ENCODE data around the gene OFD1. TPM values are rescaled to one million over a fixed set of nuclear protein-coding genes. Genes with fewer than 3 reads are reported as not detected.

The OFD1 gene
- total RNA-seq, 2 donors from 2014 or later = 25.9 to 29.7 TPM

DNA sequence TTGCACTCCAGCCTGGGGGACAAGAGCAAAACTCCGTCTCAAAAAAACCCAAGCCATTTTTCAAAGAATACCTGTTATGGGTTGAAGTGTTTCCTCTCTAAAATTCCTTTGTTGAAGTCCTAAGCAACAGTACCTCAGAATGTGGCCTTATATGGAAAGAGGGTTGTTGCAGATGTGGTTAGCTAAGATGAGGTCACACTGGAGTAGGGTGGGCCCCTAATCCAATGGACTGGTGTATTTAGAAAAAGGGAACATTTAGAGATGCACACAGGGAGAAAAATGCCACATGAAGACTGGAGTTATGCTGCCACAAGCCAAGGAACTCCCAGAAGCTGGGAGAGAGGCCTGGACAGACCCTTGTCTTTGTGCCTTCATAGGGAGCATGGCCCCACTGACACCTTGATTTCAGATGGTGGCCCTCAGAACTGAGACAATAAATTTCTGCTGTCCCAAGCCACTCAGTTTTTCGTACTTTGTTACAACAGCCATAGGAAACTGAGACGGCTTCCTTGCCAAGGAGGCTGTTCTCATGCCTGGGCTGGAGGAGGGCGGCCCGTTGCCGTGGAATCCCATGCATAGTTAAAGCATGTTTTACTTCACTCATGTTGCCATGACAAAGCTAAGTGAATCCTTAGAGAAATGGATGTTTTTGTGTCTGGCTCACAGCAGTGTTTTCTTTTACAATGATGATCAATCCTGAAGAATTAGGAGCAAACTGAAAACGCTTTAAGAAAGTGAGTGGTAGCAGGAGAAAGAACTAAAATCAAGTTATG is 16.7 kb upstream of the OFD1 start:
- 50 to 93% methylated on average over 1 to 6 of the region's 7 CpGs for WGBS, 2 experiments (ENCODE audit: insufficient coverage in 1 of 2, insufficient read length in 1 of 2)
- Histone ChIP-seq H3K4me3 (ENCODE audit: low read length) (no peak overlapping the region), H3K27ac (ENCODE audit: low read depth, low read length) (peak overlapping the region; percentile 95), H3K9me3 (ENCODE audit: control insufficient read depth, low read length) (no peaks in the 10 kb centered on the region), H3K36me3 (ENCODE audit: control insufficient read depth, insufficient read depth, low read length) (peaks cover 32% of the 10 kb centered on the region), H3K27me3 (ENCODE audit: control insufficient read depth, insufficient read depth, low read length, poor library complexity, severe bottlenecking) (no peaks in the 10 kb centered on the region), H3K9ac (ENCODE audit: extremely low read depth, low read length, poor library complexity, severe bottlenecking) (no peak overlapping the region), H3K4me1 (ENCODE audit: control insufficient read depth, insufficient read depth, low read length) (no peaks in the 10 kb centered on the region)
- H3K4me3 Mint-ChIP-seq = no peak overlapping the region
- peaks cover 47% of the 10 kb centered on the region for H3K9me3 Mint-ChIP-seq
- no peak overlapping the region for H3K27ac Mint-ChIP-seq
- H3K36me3 Mint-ChIP-seq (ENCODE audit: low read depth) = peaks cover 29% of the 10 kb centered on the region
- H3K27me3 Mint-ChIP-seq (ENCODE audit: insufficient read depth) = no peaks in the 10 kb centered on the region
- no peak for DNase-seq
- TF ChIP-seq, protein P1, sequence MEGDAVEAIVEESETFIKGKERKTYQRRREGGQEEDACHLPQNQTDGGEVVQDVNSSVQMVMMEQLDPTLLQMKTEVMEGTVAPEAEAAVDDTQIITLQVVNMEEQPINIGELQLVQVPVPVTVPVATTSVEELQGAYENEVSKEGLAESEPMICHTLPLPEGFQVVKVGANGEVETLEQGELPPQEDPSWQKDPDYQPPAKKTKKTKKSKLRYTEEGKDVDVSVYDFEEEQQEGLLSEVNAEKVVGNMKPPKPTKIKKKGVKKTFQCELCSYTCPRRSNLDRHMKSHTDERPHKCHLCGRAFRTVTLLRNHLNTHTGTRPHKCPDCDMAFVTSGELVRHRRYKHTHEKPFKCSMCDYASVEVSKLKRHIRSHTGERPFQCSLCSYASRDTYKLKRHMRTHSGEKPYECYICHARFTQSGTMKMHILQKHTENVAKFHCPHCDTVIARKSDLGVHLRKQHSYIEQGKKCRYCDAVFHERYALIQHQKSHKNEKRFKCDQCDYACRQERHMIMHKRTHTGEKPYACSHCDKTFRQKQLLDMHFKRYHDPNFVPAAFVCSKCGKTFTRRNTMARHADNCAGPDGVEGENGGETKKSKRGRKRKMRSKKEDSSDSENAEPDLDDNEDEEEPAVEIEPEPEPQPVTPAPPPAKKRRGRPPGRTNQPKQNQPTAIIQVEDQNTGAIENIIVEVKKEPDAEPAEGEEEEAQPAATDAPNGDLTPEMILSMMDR (conservative IDR thresholded peaks at IDR 0.05) = no peak
- no peaks in the 10 kb centered on the region for H3K4me1 Mint-ChIP-seq

DNA sequence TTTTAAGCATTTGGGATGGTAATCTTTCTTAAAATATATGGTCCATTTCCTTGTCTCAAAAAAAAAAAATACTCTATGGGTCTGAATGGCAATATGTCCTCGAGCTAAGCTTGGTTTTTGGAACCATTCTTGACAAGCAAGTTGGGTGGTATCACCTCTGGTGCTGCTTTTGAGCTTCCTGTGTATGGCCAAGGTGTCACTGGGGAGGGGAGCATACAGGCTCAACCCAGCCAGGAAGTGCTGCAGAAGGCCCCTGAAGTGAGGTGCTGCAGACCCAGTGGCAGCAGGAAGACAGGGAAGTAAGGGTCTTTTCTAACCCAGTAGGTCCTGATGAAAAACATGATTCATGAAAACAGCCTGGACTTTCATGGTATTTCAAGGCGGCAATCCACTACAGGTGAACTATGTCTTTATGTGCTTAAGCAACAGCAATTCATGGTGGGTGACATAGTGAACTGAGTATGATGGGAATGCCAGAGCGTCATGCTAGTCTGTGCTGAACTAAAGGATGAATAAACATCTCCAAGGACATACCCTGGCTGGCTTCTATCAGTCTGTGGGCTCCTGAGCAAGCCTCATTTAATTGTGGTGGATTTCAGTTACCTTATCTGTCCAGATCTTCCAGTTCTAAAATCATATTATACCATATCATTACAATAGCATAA is 15.2 kb upstream of the OFD1 start:
- H3K27ac Mint-ChIP-seq = no peak overlapping the region
- no peaks in the 10 kb centered on the region for H3K27me3 Mint-ChIP-seq (ENCODE audit: insufficient read depth)
- H3K27ac ChIP-seq (ENCODE audit: low read depth, low read length) = no peak overlapping the region
- H3K9me3 ChIP-seq (ENCODE audit: control insufficient read depth, low read length) = no peaks in the 10 kb centered on the region
- H3K4me1 Mint-ChIP-seq = no peaks in the 10 kb centered on the region
- no peak overlapping the region for H3K4me3 ChIP-seq (ENCODE audit: low read length)
- WGBS, 2 experiments (ENCODE audit: insufficient coverage in 1 of 2, insufficient read length in 1 of 2) = 67 to 90% methylated on average over 1 to 2 of the region's 3 CpGs
- H3K9me3 Mint-ChIP-seq = peaks cover 59% of the 10 kb centered on the region
- peaks cover 36% of the 10 kb centered on the region for H3K36me3 Mint-ChIP-seq (ENCODE audit: low read depth)
- no peak for DNase-seq
- H3K27me3 ChIP-seq (ENCODE audit: control insufficient read depth, insufficient read depth, low read length, poor library complexity, severe bottlenecking) = no peaks in the 10 kb centered on the region
- no peak overlapping the region for H3K9ac ChIP-seq (ENCODE audit: extremely low read depth, low read length, poor library complexity, severe bottlenecking)
- TF ChIP-seq, protein P1 (conservative IDR thresholded peaks at IDR 0.05) = no peak
- H3K36me3 ChIP-seq (ENCODE audit: control insufficient read depth, insufficient read depth, low read length) = peaks cover 30% of the 10 kb centered on the region
- H3K4me3 Mint-ChIP-seq = no peak overlapping the region
- no peaks in the 10 kb centered on the region for H3K4me1 ChIP-seq (ENCODE audit: control insufficient read depth, insufficient read depth, low read length)

DNA sequence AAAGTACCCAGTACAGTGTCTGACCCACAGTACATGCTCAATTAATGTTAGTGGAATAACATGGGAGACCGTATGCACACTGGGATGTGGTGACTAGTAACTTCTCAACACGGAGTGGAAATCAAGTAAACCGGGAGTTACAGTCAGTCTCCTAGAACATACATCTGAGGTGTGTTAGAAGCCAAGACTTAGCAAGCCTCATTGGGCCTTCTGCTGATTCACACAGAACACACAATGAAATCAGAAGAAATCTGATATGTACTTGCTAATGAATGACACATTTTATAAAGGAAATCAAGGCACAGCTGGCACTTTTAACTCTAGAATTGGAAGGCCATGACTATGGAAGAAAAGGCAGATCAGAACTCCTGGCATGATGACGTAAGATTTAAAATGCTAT is 13.2 kb upstream of the OFD1 start:
- Histone ChIP-seq H3K36me3 (ENCODE audit: control insufficient read depth, insufficient read depth, low read length) (peaks cover 17% of the 10 kb centered on the region), H3K4me3 (ENCODE audit: low read length) (no peak overlapping the region), H3K4me1 (ENCODE audit: control insufficient read depth, insufficient read depth, low read length) (no peaks in the 10 kb centered on the region), H3K9ac (ENCODE audit: extremely low read depth, low read length, poor library complexity, severe bottlenecking) (no peak overlapping the region), H3K9me3 (ENCODE audit: control insufficient read depth, low read length) (no peaks in the 10 kb centered on the region), H3K27ac (ENCODE audit: low read depth, low read length) (no peak overlapping the region), H3K27me3 (ENCODE audit: control insufficient read depth, insufficient read depth, low read length, poor library complexity, severe bottlenecking) (no peaks in the 10 kb centered on the region)
- peaks cover 63% of the 10 kb centered on the region for H3K9me3 Mint-ChIP-seq
- H3K36me3 Mint-ChIP-seq (ENCODE audit: low read depth) = peaks cover 31% of the 10 kb centered on the region
- TF ChIP-seq, protein P1 (conservative IDR thresholded peaks at IDR 0.05) = no peak
- DNase-seq = no peak
- no peak overlapping the region for H3K27ac Mint-ChIP-seq
- WGBS, 2 experiments (ENCODE audit: insufficient coverage in 1 of 2, insufficient read length in 1 of 2) = 80 to 91% methylated on average over 1 to 4 of the region's 4 CpGs
- no peak overlapping the region for H3K4me3 Mint-ChIP-seq
- H3K4me1 Mint-ChIP-seq = no peaks in the 10 kb centered on the region
- no peaks in the 10 kb centered on the region for H3K27me3 Mint-ChIP-seq (ENCODE audit: insufficient read depth)

All from endodermal cell (in vitro differentiated cells).